Stimulated activated CD8-positive, alpha-beta memory T cell treated with anti-CD3 and anti-CD28 coated beads, Interleukin-12 subunit alpha, Interleukin-12 subunit beta, amount 100 ng/mL, for 1 hour (primary cell): ENCODE measurements around the gene SNRPD2.
A peak's percentile ranks its signal among the peaks of the same experiment; 100 is the strongest.

Experiments
- DNase-seq: peaks from one replicate; pipeline ENCODE4 v3.0.0-alpha.2; 2020; ENCODE audit warnings: low read depth

Gene SNRPD2

GRCh38 chr19:45657520-45658167 is 34.1 kb downstream of the SNRPD2 start:
- DNase-seq, result no peak

DNA sequence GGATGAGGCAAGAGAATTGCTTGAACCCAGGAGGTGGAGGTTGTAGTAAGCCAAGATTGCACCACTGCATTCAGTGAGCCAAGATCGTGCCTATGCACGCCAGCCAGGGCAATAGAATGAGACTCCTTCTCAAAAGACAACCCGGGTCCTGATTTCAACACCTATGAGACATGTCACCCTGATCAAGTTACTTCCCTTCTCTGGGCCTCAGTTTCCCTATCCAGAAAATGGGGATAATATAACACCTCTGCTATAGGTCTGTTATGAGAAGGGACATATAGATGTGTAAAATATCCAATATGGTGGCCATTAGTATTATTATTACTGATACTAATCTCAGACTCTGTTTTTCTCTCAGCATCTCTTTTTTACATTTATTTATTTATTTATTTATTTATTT is 36.7 kb downstream of the SNRPD2 start:
- DNase-seq, result no peak

- DNase-seq, result no peak
These were observed 38.1 kb downstream of the SNRPD2 start for GRCh38 chr19:45653634-45654033.

DNA sequence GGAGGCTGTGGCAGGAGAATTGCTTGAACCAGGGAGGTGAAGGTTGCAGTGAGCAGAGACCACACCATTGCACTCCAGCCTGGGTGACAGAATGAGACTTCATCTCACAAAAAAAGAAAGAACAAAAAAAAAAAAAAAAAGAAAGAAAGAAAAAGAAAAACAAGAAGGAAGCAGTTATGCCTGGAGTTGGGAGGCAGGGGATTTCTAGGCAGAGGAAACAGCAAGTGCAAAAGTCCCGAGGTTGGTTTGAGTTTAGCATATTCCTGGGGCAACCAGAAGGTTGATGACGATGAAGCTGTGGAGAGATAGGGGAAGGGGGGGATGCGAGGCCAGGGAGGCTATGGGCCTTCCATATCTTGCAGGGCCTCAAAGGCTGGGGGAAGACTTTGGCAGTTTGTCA is 41.0 kb downstream of the SNRPD2 start:
- DNase-seq, result no peak

DNA sequence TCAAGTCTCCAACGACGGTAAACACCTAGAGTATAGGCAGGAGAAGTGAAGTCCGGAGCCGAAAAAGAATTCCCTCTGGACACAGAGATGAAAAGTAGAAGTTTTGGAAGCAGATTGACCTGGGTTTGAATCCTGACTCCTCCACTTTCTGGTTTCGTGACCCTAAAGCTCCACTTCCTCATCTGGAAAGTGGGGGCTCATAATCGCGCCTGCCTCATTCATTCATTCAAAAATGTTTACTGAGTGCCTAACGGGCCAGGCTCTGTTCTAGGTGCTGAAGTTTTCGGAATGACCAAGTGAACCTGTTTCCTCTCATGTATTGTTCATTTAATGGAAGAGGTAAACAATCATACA is 45.4 kb downstream of the SNRPD2 start:
- DNase-seq, result no peak

DNA sequence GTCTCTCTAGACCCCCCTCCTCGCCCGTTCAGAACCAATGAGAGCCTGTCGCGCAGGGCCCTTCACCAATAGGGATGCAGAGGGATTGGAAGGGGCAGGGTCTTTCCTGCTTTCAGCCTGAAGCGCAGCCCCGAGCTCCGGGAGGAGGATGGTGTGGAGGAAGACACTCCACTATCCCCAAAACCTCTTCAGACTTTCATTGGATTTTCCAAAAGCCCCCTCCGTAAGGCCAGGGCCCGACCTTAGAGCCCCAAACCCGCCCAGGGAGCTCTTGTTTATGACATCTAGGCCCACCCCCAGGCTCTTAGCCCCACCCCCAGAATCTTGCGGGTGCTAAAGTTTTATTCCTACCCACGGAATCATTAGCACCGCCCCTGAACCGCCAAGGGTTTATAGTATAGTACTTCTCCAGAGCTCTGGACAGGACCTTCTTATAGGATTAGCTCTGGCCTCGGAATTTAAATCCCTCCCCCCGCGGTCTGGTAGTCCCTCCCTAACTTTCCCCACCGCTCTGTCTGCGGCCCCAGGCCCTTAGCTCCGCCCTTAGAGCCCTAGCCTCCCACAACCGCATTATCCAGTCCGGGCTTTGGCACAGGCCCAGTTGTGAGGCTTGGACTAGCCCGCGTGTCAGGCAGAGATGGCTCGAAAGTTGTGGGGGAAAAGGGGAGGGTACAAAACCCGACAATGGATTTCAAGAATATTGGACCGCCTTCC is 46.0 kb downstream of the SNRPD2 start:
- peak; percentile 55 for DNase-seq

DNA sequence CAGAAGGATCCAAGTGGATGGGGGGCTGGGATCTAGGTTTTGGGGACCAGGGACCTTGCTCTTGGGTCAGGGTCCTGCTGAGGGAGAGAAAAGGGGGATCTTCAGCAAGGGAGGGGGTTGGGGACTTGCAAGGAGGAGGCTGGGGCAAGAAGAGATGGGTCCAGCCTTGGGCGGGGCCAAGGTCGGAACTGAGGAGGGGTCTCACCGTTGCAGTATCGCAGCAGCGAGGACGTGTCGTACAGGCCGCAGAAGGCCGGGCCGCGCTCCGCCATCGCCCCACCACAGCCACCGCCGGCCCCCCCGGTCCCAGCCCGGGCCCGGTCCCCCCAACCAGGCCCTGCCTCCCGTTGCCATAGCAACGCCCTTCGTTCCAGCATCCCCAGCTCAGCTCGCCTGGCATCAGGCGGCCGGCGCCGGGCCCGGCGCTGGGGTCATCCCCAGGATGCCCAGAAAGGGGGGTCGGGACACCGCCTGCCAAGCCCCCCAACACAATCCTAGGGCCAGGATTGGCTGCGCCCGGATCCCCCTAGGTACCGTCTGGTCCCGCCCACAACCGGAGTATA is 46.6 kb downstream of the SNRPD2 start:
- no peak for DNase-seq

DNA sequence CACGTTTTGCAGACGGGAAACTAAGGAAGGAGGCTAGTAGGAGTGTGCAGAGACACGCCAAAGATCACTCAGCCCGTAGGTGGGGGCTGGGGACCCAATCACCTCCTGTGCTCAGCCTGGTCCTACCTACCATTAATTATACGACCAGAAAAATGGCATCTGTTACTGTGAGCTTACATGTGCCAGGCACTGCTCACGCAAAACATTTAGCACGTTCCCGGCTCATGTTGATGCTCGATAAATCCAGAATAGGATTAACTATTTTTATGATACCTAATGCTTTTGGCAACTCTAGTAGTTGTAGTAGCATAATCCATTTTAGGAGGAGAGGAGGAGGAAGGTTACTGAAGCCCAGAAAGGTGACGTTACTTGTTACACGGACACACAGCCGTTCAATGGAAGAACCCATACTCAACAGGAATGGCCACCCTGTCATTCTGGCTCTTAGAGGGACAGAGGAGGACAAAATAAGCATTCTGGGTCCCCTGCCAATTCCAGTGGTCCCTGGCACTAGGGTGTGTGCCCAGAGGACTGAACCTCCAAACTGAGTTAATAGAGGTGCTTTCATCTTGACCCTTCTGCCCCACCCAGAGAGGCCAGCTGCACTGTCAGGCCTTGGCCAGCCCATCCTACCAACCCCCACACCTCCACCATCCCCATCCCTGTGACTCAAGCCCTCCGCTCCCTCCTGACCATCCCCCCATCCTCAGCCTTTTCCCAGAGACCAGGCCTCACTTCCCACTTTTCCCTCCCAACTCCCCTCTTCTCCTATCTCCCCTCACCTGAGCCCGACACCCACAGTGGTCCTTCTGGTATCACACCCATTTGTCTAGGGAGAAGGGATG is 47.6 kb downstream of the SNRPD2 start:
- DNase-seq, result no peak

DNA sequence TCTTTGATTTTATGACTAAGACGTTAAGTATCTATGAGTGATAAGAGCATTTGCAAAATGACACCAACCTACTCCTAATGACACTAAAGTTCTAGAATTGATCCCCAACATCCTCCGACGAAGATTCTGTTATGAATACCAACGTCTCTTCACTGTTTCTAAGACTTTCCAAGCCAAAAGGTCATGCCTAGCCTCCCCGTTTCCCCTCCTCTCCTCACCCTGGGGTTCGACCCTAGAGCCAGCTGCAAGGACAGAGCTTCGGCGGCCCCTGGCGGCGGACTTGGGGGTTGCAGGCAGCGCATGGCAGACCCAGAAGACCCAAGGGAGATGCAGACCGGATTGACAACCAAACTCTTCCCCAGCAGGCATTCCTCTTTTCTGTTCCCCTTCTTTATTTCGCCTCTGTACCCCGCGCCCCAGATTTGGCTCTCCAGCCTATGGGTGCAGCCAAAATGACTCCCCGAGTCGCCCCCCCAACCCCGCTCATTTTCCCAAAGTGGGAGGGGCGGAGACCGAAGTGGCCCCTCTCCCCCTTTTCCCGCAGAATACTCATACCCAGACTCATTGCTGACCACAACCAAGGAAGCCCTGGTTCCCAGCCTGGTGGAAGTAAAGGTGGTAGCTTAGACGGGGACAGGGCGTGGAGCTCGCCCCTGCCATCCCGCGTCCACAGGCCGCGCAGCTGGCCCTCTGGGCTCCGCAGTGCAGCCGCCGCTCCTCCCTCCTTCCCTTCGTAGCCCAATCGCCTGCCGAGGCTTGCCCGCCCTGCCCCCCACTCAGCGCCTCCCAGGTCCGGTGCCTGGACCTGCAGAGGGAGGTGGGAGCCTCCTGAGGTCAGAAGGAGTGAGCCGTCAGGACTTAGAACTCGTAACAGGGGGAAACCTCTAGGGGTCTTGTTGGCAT is 48.5 kb downstream of the SNRPD2 start:
- peak; percentile 84 for DNase-seq

DNA sequence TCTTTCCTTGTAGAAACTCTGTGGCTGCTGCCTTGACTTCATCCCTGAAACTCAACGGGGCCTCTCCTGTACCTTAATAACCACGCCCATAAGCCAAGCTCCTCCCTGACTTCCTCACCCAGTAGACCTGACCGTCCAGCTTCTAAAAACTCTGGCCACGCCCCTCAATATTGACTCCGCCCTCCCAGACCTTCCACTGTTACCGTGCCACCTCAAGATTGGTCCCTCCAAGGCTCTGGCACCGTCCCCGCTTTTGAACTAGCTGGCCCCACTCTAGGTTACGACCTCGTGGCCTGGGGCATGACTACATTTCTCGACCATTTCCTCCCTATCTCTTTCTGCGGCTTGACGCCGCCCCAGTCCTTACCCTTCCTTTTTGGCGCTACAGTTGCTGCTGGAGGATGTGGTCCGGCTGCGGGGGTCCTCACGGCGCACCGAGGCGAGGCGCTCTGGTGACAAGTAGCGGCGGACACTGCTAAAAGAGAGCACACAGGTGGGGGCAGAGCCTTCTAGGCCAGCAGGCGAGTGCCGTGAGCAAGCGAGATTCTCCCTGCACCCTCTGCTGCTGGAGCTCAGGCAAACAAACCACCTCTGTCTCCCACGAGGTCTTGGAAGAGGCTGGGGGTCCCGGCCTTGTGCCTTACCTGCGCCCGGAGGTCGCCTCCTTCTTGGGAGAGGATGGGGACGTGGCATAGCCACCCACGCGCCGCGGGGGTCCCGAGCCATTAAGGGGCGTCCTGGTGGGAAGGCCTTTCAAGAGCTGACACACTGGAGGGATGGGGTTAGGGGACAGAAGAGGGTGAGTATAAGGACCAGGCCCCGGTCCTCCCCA is 50.3 kb downstream of the SNRPD2 start:
- DNase-seq, result peak; percentile 30

DNA sequence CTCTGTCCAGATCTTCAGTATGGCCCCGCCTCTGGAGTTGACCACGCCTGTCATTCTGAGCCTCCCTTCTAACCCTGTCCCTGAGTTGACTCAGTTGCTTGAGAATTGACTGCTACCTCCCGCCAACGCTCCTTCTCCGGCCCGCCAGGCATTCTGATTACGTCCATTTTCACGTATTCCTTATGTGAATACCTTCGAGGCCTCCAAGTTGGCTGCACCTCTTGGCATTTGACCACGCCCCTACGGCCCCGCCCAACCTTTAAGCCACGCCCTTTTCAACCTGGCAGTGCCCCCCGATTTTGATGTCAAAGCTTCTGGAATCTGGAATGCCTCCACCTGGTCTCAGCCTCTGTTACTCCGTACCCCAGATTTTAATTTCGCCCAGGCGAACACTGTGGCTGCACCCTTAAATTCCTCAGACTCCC is 50.9 kb downstream of the SNRPD2 start:
- DNase-seq, result no peak

DNA sequence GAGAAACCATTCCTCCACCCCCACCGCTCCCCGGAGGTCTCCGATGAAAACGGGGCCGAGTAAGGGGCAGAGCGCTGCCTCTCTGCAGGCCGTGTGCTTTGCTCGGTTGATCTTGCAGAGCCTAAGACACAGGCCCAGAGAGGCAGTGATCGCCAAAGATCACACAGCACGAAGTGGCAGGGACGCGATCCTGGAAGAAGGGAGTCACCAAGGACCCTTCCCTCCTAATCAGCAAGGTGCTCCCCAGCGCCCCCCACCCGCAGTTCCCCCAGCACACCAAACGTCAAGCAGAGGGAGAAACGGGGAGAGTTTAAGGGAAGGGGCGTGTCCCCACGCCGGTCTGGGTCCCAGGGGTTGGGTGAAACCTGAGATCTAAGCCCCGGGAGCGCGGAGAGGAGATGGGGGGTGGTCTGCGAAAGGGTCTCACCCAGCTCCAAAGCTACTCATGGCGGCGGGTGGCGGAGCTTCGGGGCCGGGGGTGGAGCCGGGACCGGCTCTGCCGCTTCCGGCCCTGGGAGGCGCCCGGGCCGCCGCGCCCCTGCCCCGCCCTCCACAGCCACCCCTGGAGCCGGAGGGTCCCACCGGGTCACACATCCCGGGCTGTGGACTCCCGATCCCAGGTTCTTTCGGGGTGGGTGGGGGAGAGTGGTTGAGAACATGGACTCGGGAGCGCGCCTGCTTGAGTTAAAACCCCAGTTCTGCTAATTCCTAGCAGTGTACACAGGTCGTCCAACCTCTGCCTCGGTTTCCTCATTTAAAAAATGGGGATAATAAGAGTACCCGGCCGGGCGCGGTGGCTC is 52.6 kb downstream of the SNRPD2 start, which contains the start of gene EML2:
EML2 (minus strand) TSS at position 468 of the 800 bp plus-strand sequence; CDS start at position 447, 21 bp downstream.
- peak; percentile 35 for DNase-seq

DNA sequence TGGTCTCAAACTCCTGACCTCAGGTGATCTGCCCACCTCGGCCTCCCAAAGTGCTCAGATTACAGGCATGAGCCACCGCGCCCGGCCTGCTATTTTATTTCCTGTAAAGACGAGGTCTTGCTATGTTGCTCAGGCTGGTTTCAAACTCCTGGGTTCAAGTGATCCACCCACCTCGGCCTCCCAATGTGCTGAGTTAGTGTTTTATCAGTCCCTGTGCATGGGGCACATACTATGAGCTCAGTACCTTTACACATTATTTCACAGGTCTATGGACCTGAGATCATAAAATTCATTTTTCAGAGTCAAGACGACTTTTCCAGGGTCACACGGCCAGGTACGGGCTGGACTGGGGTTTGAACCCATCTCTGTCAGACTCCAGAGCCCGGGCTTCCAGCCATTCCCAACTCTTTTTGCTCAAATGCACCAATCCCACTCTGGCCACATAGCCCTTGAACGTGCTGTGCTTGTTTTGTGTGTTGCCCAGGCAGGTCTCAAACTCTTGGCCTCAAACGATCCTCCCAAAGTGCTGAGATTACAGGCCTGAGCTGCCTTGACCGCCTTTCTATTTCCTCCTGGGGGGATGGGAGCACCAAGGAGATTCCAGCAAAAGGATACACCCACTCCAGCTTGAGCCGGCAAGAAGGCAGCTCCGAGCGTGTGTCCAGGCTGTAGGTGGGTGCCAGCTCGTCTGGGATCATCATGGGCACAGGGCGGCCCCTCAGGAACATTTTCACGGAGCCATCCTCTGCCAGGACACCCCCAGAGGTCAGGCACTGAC is 53.7 kb downstream of the SNRPD2 start:
- DNase-seq, result no peak
